Stimulated activated CD4-positive, alpha-beta T cell treated with anti-CD3 and anti-CD28 coated beads, Interleukin-12 subunit alpha, Interleukin-12 subunit beta, amount 100 ng/mL, for 24 hours (primary cell): ENCODE results near the gene RPAP3.
A peak's percentile ranks its signal among the peaks of the same experiment; 100 is the strongest.

Experiments used
- DNase-seq, 2 experiments: peaks; one replicate each; pipeline ENCODE4 v3.0.0-alpha.2; 2020; ENCODE audit warnings: low read depth in 2 of 2

The RPAP3 gene

GRCh38 chr12:47722136-47722834 lies 16.5 kb upstream of the RPAP3 start:
- DNase-seq: no peak

GRCh38 chr12:47721431-47721973 lies 15.7 kb upstream of the RPAP3 start:
- DNase-seq: no peak

GRCh38 chr12:47718531-47718930 lies 12.7 kb upstream of the RPAP3 start:
- DNase-seq: no peak

- DNase-seq: peak in 1 of 2 experiments; percentile 26
Observed at GRCh38 chr12:47717443-47718193, 11.8 kb upstream of the RPAP3 start.

- DNase-seq: no peak
Observed at GRCh38 chr12:47717046-47717442, 11.2 kb upstream of the RPAP3 start.

GRCh38 chr12:47715877-47716548 lies 10.2 kb upstream of the RPAP3 start:
- no peak for DNase-seq

GRCh38 chr12:47715393-47715876 lies 9.6 kb upstream of the RPAP3 start:
- DNase-seq: peak; percentile 43 to 74

GRCh38 chr12:47714826-47715386 lies 9.1 kb upstream of the RPAP3 start:
- DNase-seq: no peak

GRCh38 chr12:47712171-47712570 lies 6.3 kb upstream of the RPAP3 start:
- DNase-seq: no peak

- DNase-seq: no peak
Observed at GRCh38 chr12:47711448-47711847, 5.6 kb upstream of the RPAP3 start.

- no peak for DNase-seq
Observed at GRCh38 chr12:47710278-47710677, 4.4 kb upstream of the RPAP3 start.

GRCh38 chr12:47709671-47710070 lies 3.8 kb upstream of the RPAP3 start:
- DNase-seq: no peak

GRCh38 chr12:47709237-47709636 lies 3.4 kb upstream of the RPAP3 start:
- no peak for DNase-seq

GRCh38 chr12:47707905-47708543 lies 2.2 kb upstream of the RPAP3 start:
- no peak for DNase-seq

- DNase-seq: no peak
Observed at GRCh38 chr12:47707355-47707754, 1.5 kb upstream of the RPAP3 start.

- no peak for DNase-seq
Observed at GRCh38 chr12:47705229-47705565, 633 bp downstream of the RPAP3 start.

- DNase-seq: no peak
Observed at GRCh38 chr12:47704719-47705118, 1.1 kb downstream of the RPAP3 start.

GRCh38 chr12:47700263-47700662 lies 5.6 kb downstream of the RPAP3 start:
- DNase-seq: no peak

GRCh38 chr12:47698631-47699030 lies 7.2 kb downstream of the RPAP3 start:
- no peak for DNase-seq

- DNase-seq: no peak
Observed at GRCh38 chr12:47698055-47698454, 7.8 kb downstream of the RPAP3 start.

- DNase-seq: no peak
Observed at GRCh38 chr12:47689215-47689614, 16.6 kb downstream of the RPAP3 start.

GRCh38 chr12:47687636-47688035 lies 18.2 kb downstream of the RPAP3 start:
- DNase-seq: no peak
